ENCODE results near the gene MYNN. TPM values are rescaled to one million over a fixed set of nuclear protein-coding genes. Genes with fewer than 3 reads are reported as not detected.

The MYNN gene
- total and polyA plus RNA-seq, 2 donors from 2014 or later: 9.6 to 14.7 TPM

GRCh38 chr3:169809230-169809795 is 36.1 kb downstream of the MYNN start:
- peaks cover 0 to 12% (median 5%) of the 10 kb centered on the region in 3 donors for H3K4me1 ChIP-seq (ENCODE audit: control insufficient read depth in 2 of 3, insufficient read depth in 2 of 3, low read depth in 1 of 3, low read length in 3 of 3)
- H3K36me3 ChIP-seq (ENCODE audit: control insufficient read depth in 2 of 3, insufficient read depth in 3 of 3, low read length in 3 of 3): no peaks in the 10 kb centered on the region
- TF ChIP-seq CTCF (IDR thresholded peaks at IDR 0.05; ENCODE audit: borderline replicate concordance, extremely low read depth, insufficient read depth): no peak
- DNase-seq (no peak), FAIRE-seq (no peak)
- H3K9me3 ChIP-seq (ENCODE audit: control insufficient read depth in 2 of 3, insufficient read depth in 1 of 3, low read length in 3 of 3): no peaks in the 10 kb centered on the region
- no peak overlapping the region for H3K27ac ChIP-seq (ENCODE audit: low read depth in 2 of 2, low read length in 2 of 2)
- H3K4me3 ChIP-seq (ENCODE audit: low read length in 3 of 3): no peak overlapping the region
- H3K27me3 ChIP-seq (ENCODE audit: control insufficient read depth, insufficient read depth, low read length): no peaks in the 10 kb centered on the region
- intact Hi-C loops (cut with DNase I): no loop called here
- no peak overlapping the region for H3K9ac ChIP-seq (ENCODE audit: low read length in 3 of 3)

GRCh38 chr3:169811631-169812331 is 38.6 kb downstream of the MYNN start:
- FAIRE-seq (no peak), DNase-seq (peak in 4 of 5 donors; percentile 67 to 78 (median 70))
- peak overlapping the region; percentile 70 to 76 (median 74) for H3K4me3 ChIP-seq (ENCODE audit: low read length in 3 of 3)
- peak overlapping the region; percentile 27 to 56 for H3K27ac ChIP-seq (ENCODE audit: low read depth in 2 of 2, low read length in 2 of 2)
- no peaks in the 10 kb centered on the region for H3K27me3 ChIP-seq (ENCODE audit: control insufficient read depth, insufficient read depth, low read length)
- TF ChIP-seq CTCF (IDR thresholded peaks at IDR 0.05; ENCODE audit: borderline replicate concordance, extremely low read depth, insufficient read depth): no peak
- H3K9me3 ChIP-seq (ENCODE audit: control insufficient read depth in 2 of 3, insufficient read depth in 1 of 3, low read length in 3 of 3): peaks cover 0 to 7% (median 0%) of the 10 kb centered on the region in 3 donors
- peak overlapping the region; percentile 48 to 75 (median 72) for H3K9ac ChIP-seq (ENCODE audit: low read length in 3 of 3)
- peaks cover 0 to 12% (median 5%) of the 10 kb centered on the region in 3 donors for H3K4me1 ChIP-seq (ENCODE audit: control insufficient read depth in 2 of 3, insufficient read depth in 2 of 3, low read depth in 1 of 3, low read length in 3 of 3)
- no peaks in the 10 kb centered on the region for H3K36me3 ChIP-seq (ENCODE audit: control insufficient read depth in 2 of 3, insufficient read depth in 3 of 3, low read length in 3 of 3)
- intact Hi-C loops (cut with DNase I): no loop called here

- H3K27ac ChIP-seq (ENCODE audit: low read depth in 2 of 2, low read length in 2 of 2): peak within 1 kb of the TSS; percentile 27 to 56
- H3K9me3 ChIP-seq (ENCODE audit: control insufficient read depth in 2 of 3, insufficient read depth in 1 of 3, low read length in 3 of 3): peaks cover 0 to 7% (median 0%) of the 10 kb centered on the region in 3 donors
- TF ChIP-seq CTCF (IDR thresholded peaks at IDR 0.05; ENCODE audit: borderline replicate concordance, extremely low read depth, insufficient read depth): no peak
- DNase-seq: peak; percentile 83 to 92 (median 89)
- H3K9ac ChIP-seq (ENCODE audit: low read length in 3 of 3): peak within 1 kb of the TSS; percentile 53 to 75 (median 72)
- peak within 1 kb of the TSS; percentile 70 to 77 (median 76) for H3K4me3 ChIP-seq (ENCODE audit: low read length in 3 of 3)
- H3K4me1 ChIP-seq (ENCODE audit: control insufficient read depth in 2 of 3, insufficient read depth in 2 of 3, low read depth in 1 of 3, low read length in 3 of 3): peaks cover 0 to 12% (median 5%) of the 10 kb centered on the region in 3 donors
- intact Hi-C loops (cut with DNase I): no loop called here
- FAIRE-seq: no peak
- H3K27me3 ChIP-seq (ENCODE audit: control insufficient read depth, insufficient read depth, low read length): no peaks in the 10 kb centered on the region
- no peaks in the 10 kb centered on the region for H3K36me3 ChIP-seq (ENCODE audit: control insufficient read depth in 2 of 3, insufficient read depth in 3 of 3, low read length in 3 of 3)
Observed at GRCh38 chr3:169812332-169813235, 39.4 kb downstream of the MYNN start, which contains the start of the genes LRRC34 and LRRIQ4. Gene LRRC34, minus strand, starts transcription at chr3:169812904. Its CDS starts 356 bp downstream, at chr3:169812548. Gene LRRIQ4, plus strand, starts transcription at chr3:169812870. Its CDS starts 9,052 bp downstream, at chr3:169821922.
